Trophoblast cell (in vitro differentiated cells and primary cell): Measurements from ENCODE around the gene COQ8B. TPM values are rescaled to one million over a fixed set of nuclear protein-coding genes. Genes with fewer than 3 reads are reported as not detected.
"Not testable (repeated sequence)": the region's sequence is repeated elsewhere in the genome, so short reads cannot be mapped to it uniquely, and the experiment has no call there.

Experiments
- DNase-seq, 2 donors: peaks; one replicate each; pipeline ENCODE4 v3.0.0-alpha.2; 2016
- H2AFZ ChIP-seq: 2 replicates; pipeline ENCODE4 v1.6.1; 2013; ENCODE audit warnings: low read length, moderate library complexity, mild to moderate bottlenecking; ENCODE audit not compliant: insufficient read depth, poor library complexity
- H2AK5ac ChIP-seq: 2 replicates; pipeline ENCODE4 v1.6.1; 2013; ENCODE audit warnings: mild to moderate bottlenecking, low read length
- H2BK120ac ChIP-seq: 2 replicates; pipeline ENCODE4 v1.6.1; 2013; ENCODE audit warnings: low read length, mild to moderate bottlenecking, moderate library complexity; ENCODE audit not compliant: insufficient read depth, poor library complexity
- H2BK12ac ChIP-seq: 2 replicates; pipeline ENCODE4 v1.6.1; 2013; ENCODE audit warnings: mild to moderate bottlenecking, low read length, moderate library complexity
- H2BK5ac ChIP-seq: 2 replicates; pipeline ENCODE4 v1.6.1; 2013; ENCODE audit warnings: low read length, low read depth, moderate library complexity, mild to moderate bottlenecking; ENCODE audit not compliant: poor library complexity
- H3K14ac ChIP-seq: 2 replicates; pipeline ENCODE4 v1.6.1; 2013; ENCODE audit warnings: mild to moderate bottlenecking, low read length
- H3K18ac ChIP-seq: 2 replicates; pipeline ENCODE4 v1.6.1; 2013; ENCODE audit warnings: mild to moderate bottlenecking, low read length
- H3K23ac ChIP-seq: 2 replicates; pipeline ENCODE4 v1.6.1; 2013; ENCODE audit warnings: low read length
- H3K27ac ChIP-seq: 2 replicates; pipeline ENCODE4 v1.5.1; 2013; ENCODE audit warnings: low read depth, mild to moderate bottlenecking, inconsistent platforms, low read length, moderate library complexity
- H3K27me3 ChIP-seq: 2 replicates; pipeline ENCODE4 v1.6.1; 2013; ENCODE audit warnings: inconsistent platforms, mild to moderate bottlenecking, low read length, moderate library complexity; ENCODE audit not compliant: insufficient read depth
- H3K36me3 ChIP-seq, 2 experiments: 1 replicate in 1 of 2; 2 replicates in 1 of 2; pipeline ENCODE4 v1.6.1; 2013; ENCODE audit warnings: low read length in 2 of 2, mild to moderate bottlenecking in 2 of 2, moderate library complexity in 1 of 2; ENCODE audit not compliant: insufficient read depth in 2 of 2, control insufficient read depth in 1 of 2
- H3K4ac ChIP-seq: 2 replicates; pipeline ENCODE4 v1.6.1; 2013; ENCODE audit warnings: low read depth, mild to moderate bottlenecking, low read length, moderate library complexity
- H3K4me1 ChIP-seq, 2 experiments: 1 replicate in 1 of 2; 2 replicates in 1 of 2; pipeline ENCODE4 v1.6.1; 2013; ENCODE audit warnings: low read length in 2 of 2, mild to moderate bottlenecking in 2 of 2, moderate library complexity in 1 of 2; ENCODE audit not compliant: insufficient read depth in 2 of 2, control insufficient read depth in 1 of 2
- H3K4me2 ChIP-seq: 2 replicates; pipeline ENCODE4 v1.6.1; 2013; ENCODE audit warnings: inconsistent platforms, mild to moderate bottlenecking, low read length, moderate library complexity
- H3K4me3 ChIP-seq: 2 replicates; pipeline ENCODE4 v1.5.1; 2013; ENCODE audit warnings: mild to moderate bottlenecking, low read depth, low read length, inconsistent platforms
- H3K79me1 ChIP-seq: one replicate; pipeline ENCODE4 v1.6.1; 2013; ENCODE audit warnings: low read length
- H3K79me2 ChIP-seq: 2 replicates; pipeline ENCODE4 v1.6.1; 2013; ENCODE audit warnings: low read length, mild to moderate bottlenecking; ENCODE audit not compliant: control insufficient read depth, insufficient read depth, poor library complexity
- H3K9ac ChIP-seq: 2 replicates; pipeline ENCODE4 v1.6.1; 2013; ENCODE audit warnings: mild to moderate bottlenecking, low read length
- H3K9me3 ChIP-seq: 2 replicates; pipeline ENCODE4 v1.6.1; 2013; ENCODE audit warnings: low read depth, mild to moderate bottlenecking, control low read depth, inconsistent platforms, low read length; ENCODE audit not compliant: insufficient read depth
- H4K12ac ChIP-seq: 2 replicates; pipeline ENCODE4 v1.6.1; 2013; ENCODE audit warnings: low read depth, mild to moderate bottlenecking, low read length, moderate library complexity
- H4K8ac ChIP-seq: 2 replicates; pipeline ENCODE4 v1.6.1; 2013; ENCODE audit warnings: low read depth, mild to moderate bottlenecking, low read length, moderate library complexity
- H4K91ac ChIP-seq: one replicate; pipeline ENCODE4 v1.6.1; 2013; ENCODE audit warnings: low read depth, mild to moderate bottlenecking, low read length, moderate library complexity
- WGBS: extraction: QIAGEN DNeasy Blood & Tissue Kit; methylation state at CpG from one replicate; pipeline ENCODE4 v1.1.7; 2013; ENCODE audit warnings: missing lambda C conversion rate; ENCODE audit not compliant: insufficient read length, insufficient coverage; ENCODE audit errors: extremely low coverage; 5-methylcytosine and 5-hydroxymethylcytosine counted together
- polyA plus RNA-seq: library from polyadenylated mRNA; stranded (reverse); fragments of 200-250 nt; gene quantifications from 2 replicates; pipeline ENCODE4 v1.2.3, GENCODE V29; 2013

COQ8B gene
- 14.4 and 14.9 TPM in 2 replicates for polyA plus RNA-seq

DNA sequence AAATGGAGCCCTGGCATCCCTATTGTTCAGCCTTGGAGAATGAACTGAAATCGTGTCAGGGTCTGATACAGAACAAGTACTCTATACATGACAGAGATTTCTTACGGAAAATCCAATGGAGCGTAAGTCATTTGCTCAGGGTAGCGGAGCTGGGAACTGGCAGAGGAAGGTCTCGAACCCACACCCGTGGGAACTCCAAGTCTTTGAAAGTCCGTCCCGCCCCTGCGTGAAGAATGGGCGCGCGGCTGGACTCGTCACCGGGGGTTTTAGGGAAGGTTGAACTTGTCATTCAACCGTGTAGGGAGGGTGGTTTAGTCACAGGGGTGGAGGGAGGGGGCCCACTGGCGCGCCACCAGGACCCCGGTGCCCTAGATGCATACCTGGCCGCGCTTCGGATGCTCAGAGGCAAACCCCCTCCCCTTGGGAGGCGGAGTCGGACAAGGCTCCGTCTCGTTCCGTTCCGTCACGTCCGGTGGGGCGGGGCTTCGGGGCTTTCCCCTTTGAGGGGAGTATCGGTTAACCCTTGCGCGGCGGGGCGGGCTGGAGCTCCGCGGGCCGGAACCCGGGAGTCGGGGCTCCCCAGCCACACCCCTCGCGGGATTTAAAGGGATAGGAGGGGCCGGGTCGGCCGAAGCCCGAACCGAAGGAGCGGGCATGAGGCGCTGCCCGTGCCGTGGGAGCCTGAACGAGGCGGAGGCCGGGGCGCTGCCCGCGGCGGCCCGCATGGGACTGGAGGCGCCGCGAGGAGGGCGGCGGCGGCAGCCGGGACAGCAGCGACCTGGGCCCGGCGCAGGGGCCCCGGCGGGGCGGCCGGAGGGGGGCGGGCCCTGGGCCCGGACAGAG lies at the start of gene COQ8B, which contains the start of gene ITPKC:
COQ8B (minus strand) TSS at position 405 of the 843 bp plus-strand sequence. CDS start 2,254 bp downstream, outside the sequence.
ITPKC (plus strand) TSS at position 631 of the 843 bp plus-strand sequence; CDS start at position 655, 24 bp downstream.
- H3K79me1 ChIP-seq = peaks cover 41% of the 10 kb centered on the region
- H3K4me1 ChIP-seq = peaks cover 11 to 13% of the 10 kb centered on the region in 2 experiments
- H4K91ac ChIP-seq = peak within 1 kb of the TSS; percentile 86
- peak within 1 kb of the TSS; percentile 76 for H3K4ac ChIP-seq
- peak within 1 kb of the TSS; percentile 46 for H3K18ac ChIP-seq
- WGBS = no CpG with 5 or more reads among the region's 76 CpGs
- H3K36me3 ChIP-seq = peaks cover 4 to 11% of the 10 kb centered on the region in 2 experiments
- no peaks in the 10 kb centered on the region for H3K9me3 ChIP-seq
- peak within 1 kb of the TSS; percentile 78 for H4K8ac ChIP-seq
- peaks cover 30% of the 10 kb centered on the region for H3K79me2 ChIP-seq
- H3K4me2 ChIP-seq = peak within 1 kb of the TSS; percentile 82
- H3K4me3 ChIP-seq = peak within 1 kb of the TSS; percentile 73
- no peaks in the 10 kb centered on the region for H3K27me3 ChIP-seq
- H2BK120ac ChIP-seq = peak within 1 kb of the TSS; percentile 91
- peak within 1 kb of the TSS; percentile 42 for H2AFZ ChIP-seq
- H2AK5ac ChIP-seq = peak within 1 kb of the TSS; percentile 65
- H2BK12ac ChIP-seq = peak within 1 kb of the TSS; percentile 83
- peak within 1 kb of the TSS; percentile 88 for H3K14ac ChIP-seq
- H3K23ac ChIP-seq = no peak within 1 kb of the TSS
- peak within 1 kb of the TSS; percentile 98 for H3K27ac ChIP-seq
- H4K12ac ChIP-seq = peak within 1 kb of the TSS; percentile 73
- peak; percentile 97 to 99 for DNase-seq
- H2BK5ac ChIP-seq = peak within 1 kb of the TSS; percentile 94
- peak within 1 kb of the TSS; percentile 79 for H3K9ac ChIP-seq

DNA sequence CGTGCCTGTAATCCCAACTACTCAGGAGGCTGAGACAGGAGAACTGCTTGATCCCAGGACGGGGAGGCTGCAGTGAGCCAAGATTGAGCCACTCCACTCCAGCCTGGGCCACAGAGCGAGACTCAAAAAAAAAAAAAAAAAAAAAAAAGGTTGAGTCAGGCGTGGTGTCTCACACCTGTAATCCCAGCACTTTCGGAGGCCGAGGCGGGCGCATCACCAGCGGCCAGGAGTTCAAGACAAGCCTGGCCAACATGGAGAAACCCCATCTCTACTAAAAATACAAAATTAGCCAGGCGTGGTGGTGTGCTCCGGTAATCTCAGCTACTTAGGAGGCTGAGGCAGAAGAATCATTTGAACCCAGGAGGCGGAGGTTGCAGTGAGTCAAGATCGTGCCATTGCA lies 49.7 kb upstream of the COQ8B start:
- H3K18ac ChIP-seq, H3K23ac ChIP-seq, H3K27me3 ChIP-seq, H3K27ac ChIP-seq, H2AFZ ChIP-seq, H3K79me1 ChIP-seq, H3K9ac ChIP-seq, H2BK120ac ChIP-seq, H3K9me3 ChIP-seq, H3K4me3 ChIP-seq, H3K4me1 ChIP-seq, H3K4me2 ChIP-seq, DNase-seq, H3K14ac ChIP-seq, H3K4ac ChIP-seq, H2AK5ac ChIP-seq, H2BK5ac ChIP-seq, H4K91ac ChIP-seq, H4K8ac ChIP-seq, H4K12ac ChIP-seq, H2BK12ac ChIP-seq, H3K79me2 ChIP-seq: not testable (repeated sequence)
- WGBS = no CpG with 5 or more reads among the region's 13 CpGs
- peaks cover 47 to 51% of the 10 kb centered on the region in 2 experiments for H3K36me3 ChIP-seq

DNA sequence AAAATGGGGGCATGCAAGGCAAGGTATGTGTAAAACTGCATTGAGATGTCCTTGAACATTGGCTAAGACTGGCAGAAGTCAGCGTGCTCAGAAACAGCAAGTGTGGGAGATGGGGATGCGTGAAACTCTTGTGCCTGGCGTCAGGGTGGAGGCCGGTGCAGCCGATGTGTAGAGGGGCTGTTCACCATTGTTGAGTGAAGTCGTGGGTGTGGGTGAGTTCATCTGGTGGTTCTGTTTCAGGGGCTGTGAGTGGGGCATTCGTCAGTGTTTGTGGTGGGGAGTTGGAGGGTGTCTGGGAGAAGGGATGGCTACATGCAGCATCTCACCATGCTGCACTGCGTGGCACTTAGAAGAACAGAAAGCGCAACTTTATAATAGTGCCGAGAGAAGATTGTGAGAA lies 47.3 kb upstream of the COQ8B start:
- no peak overlapping the region for H3K4me3 ChIP-seq
- H3K79me1 ChIP-seq = no peaks in the 10 kb centered on the region
- no peaks in the 10 kb centered on the region for H3K4me1 ChIP-seq
- H3K9me3 ChIP-seq = peaks cover 2% of the 10 kb centered on the region
- no peak overlapping the region for H4K12ac ChIP-seq
- H3K27me3 ChIP-seq = no peaks in the 10 kb centered on the region
- H3K14ac ChIP-seq = no peak overlapping the region
- H4K8ac ChIP-seq = no peak overlapping the region
- H2BK5ac ChIP-seq = no peak overlapping the region
- no peak overlapping the region for H3K4me2 ChIP-seq
- H2AK5ac ChIP-seq = no peak overlapping the region
- no CpG with 5 or more reads among the region's 10 CpGs for WGBS
- H3K9ac ChIP-seq = no peak overlapping the region
- H3K79me2 ChIP-seq = no peaks in the 10 kb centered on the region
- H4K91ac ChIP-seq = no peak overlapping the region
- peaks cover 64 to 74% of the 10 kb centered on the region in 2 experiments for H3K36me3 ChIP-seq
- no peak overlapping the region for H3K18ac ChIP-seq
- no peak for DNase-seq
- no peak overlapping the region for H3K23ac ChIP-seq
- H2AFZ ChIP-seq = no peak overlapping the region
- no peak overlapping the region for H3K4ac ChIP-seq
- H3K27ac ChIP-seq = no peak overlapping the region
- H2BK12ac ChIP-seq = no peak overlapping the region
- no peak overlapping the region for H2BK120ac ChIP-seq

DNA sequence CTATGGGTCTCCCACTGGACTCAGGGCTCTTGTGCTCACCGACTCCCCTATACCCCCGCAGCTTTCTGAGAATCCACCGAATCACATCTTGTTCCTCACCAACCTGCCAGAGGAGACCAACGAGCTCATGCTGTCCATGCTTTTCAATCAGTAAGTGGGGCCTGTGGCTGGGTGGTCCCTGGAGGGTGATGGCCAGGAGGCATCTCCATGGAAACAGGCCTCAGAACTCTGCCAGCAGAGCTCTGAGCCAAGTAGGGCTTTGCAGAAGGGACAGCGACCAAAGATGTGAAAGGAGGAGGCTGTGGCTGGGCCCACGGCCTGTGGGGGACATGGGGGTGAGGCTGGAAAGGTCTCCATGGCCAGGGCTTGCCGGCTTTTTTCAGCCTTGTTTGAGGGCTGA lies 46.8 kb upstream of the COQ8B start:
- Histone ChIP-seq H3K23ac (no peak overlapping the region), H3K4ac (no peak overlapping the region), H3K9ac (no peak overlapping the region), H2BK12ac (no peak overlapping the region), H3K4me3 (no peak overlapping the region), H4K12ac (no peak overlapping the region), H4K91ac (no peak overlapping the region), H2BK5ac (no peak overlapping the region), H3K9me3 (peaks cover 2% of the 10 kb centered on the region), H3K4me1 (no peaks in the 10 kb centered on the region), H3K27ac (no peak overlapping the region), H3K4me2 (no peak overlapping the region), H3K79me2 (no peaks in the 10 kb centered on the region), H3K18ac (no peak overlapping the region), H2AK5ac (no peak overlapping the region), H3K27me3 (no peaks in the 10 kb centered on the region), H4K8ac (no peak overlapping the region), H3K14ac (no peak overlapping the region), H3K36me3 (peaks cover 68 to 74% of the 10 kb centered on the region in 2 experiments), H2AFZ (no peak overlapping the region), H2BK120ac (no peak overlapping the region), H3K79me1 (no peaks in the 10 kb centered on the region)
- WGBS = no CpG with 5 or more reads among the region's 7 CpGs
- no peak for DNase-seq
